ENCODE results near the gene CTIF. TPM values are rescaled to one million over a fixed set of nuclear protein-coding genes. Genes with fewer than 3 reads are reported as not detected.

CTIF gene
- total RNA-seq, 6 donors from 2014 or later, result 32.1 to 62.4 (median 47.8) TPM

GRCh38 chr18:48592540-48593171 lies 53.8 kb downstream of the CTIF start:
- peaks cover 0 to 4% (median 0%) of the 10 kb centered on the region in 4 donors for H3K36me3 ChIP-seq
- H3K9me3 ChIP-seq, result no peaks in the 10 kb centered on the region
- WGBS, 2 donors, result 93 to 94% methylated on average over 17 of the region's 17 CpGs
- TF ChIP-seq CTCF (IDR thresholded peaks at IDR 0.05) (no peak), POLR2A (IDR thresholded peaks at IDR 0.05) (no peak), POLR2AphosphoS5 (IDR thresholded peaks at IDR 0.05) (no peak), EP300 (IDR thresholded peaks at IDR 0.05) (no peak)
- H3K27me3 ChIP-seq, result no peaks in the 10 kb centered on the region
- no peak overlapping the region for H3K27ac ChIP-seq
- peaks cover 0 to 10% (median 0%) of the 10 kb centered on the region in 4 donors for H3K4me1 ChIP-seq
- DNase-seq (no peak), ATAC-seq (ENCODE audit: low FRiP score in 2 of 2) (no peak)
- H3K4me3 ChIP-seq, result no peak overlapping the region

- H3K4me1 ChIP-seq, result peaks cover 0 to 10% (median 0%) of the 10 kb centered on the region in 4 donors
- ATAC-seq (ENCODE audit: low FRiP score in 2 of 2), result no peak
- H3K9me3 ChIP-seq, result no peaks in the 10 kb centered on the region
Observed at GRCh38 chr18:48594471-48595094, 55.8 kb downstream of the CTIF start.

GRCh38 chr18:48595703-48596218 lies 56.9 kb downstream of the CTIF start:
- DNase-seq (no peak), ATAC-seq (ENCODE audit: low FRiP score in 2 of 2) (no peak)
- no peaks in the 10 kb centered on the region for H3K27me3 ChIP-seq
- peaks cover 0 to 4% (median 0%) of the 10 kb centered on the region in 4 donors for H3K36me3 ChIP-seq
- TF ChIP-seq POLR2A (IDR thresholded peaks at IDR 0.05), result no peak
- TF ChIP-seq CTCF (IDR thresholded peaks at IDR 0.05), result no peak
- TF ChIP-seq EP300 (IDR thresholded peaks at IDR 0.05), result no peak
- no peak for TF ChIP-seq POLR2AphosphoS5 (IDR thresholded peaks at IDR 0.05)
- H3K4me1 ChIP-seq, result no peaks in the 10 kb centered on the region
- no peaks in the 10 kb centered on the region for H3K9me3 ChIP-seq
- H3K4me3 ChIP-seq, result no peak overlapping the region
- 81 to 95% methylated on average over 4 of the region's 4 CpGs for WGBS, 2 donors
- no peak overlapping the region for H3K27ac ChIP-seq

More at GRCh38 chr18:48594471-48595094, 55.8 kb downstream of the CTIF start:
- 84 to 86% methylated on average over 10 to 13 of the region's 13 CpGs for WGBS, 2 donors
- no peak for TF ChIP-seq POLR2A (IDR thresholded peaks at IDR 0.05)
- TF ChIP-seq CTCF (IDR thresholded peaks at IDR 0.05), result no peak
- no peak for TF ChIP-seq EP300 (IDR thresholded peaks at IDR 0.05)
- no peak for TF ChIP-seq POLR2AphosphoS5 (IDR thresholded peaks at IDR 0.05)
- Histone ChIP-seq H3K4me3 (no peak overlapping the region), H3K36me3 (peaks cover 0 to 4% (median 0%) of the 10 kb centered on the region in 4 donors), H3K27me3 (no peaks in the 10 kb centered on the region), H3K27ac (no peak overlapping the region)
- DNase-seq, result no peak

- no peaks in the 10 kb centered on the region for H3K27me3 ChIP-seq
- H3K27ac ChIP-seq, result no peak overlapping the region
- ATAC-seq (ENCODE audit: low FRiP score in 2 of 2), result no peak
- H3K36me3 ChIP-seq, result peaks cover 0 to 4% (median 0%) of the 10 kb centered on the region in 4 donors
- no peaks in the 10 kb centered on the region for H3K4me1 ChIP-seq
- DNase-seq, result no peak
- H3K9me3 ChIP-seq, result no peaks in the 10 kb centered on the region
- no peak overlapping the region for H3K4me3 ChIP-seq
- WGBS, 2 donors, result 65 to 87% methylated on average over 5 of the region's 5 CpGs
- TF ChIP-seq POLR2AphosphoS5 (IDR thresholded peaks at IDR 0.05) (no peak), CTCF (IDR thresholded peaks at IDR 0.05) (no peak), POLR2A (IDR thresholded peaks at IDR 0.05) (no peak), EP300 (IDR thresholded peaks at IDR 0.05) (no peak)
Observed at GRCh38 chr18:48597110-48597509, 58.3 kb downstream of the CTIF start.
